Prostate gland (tissue), 2 donors: ENCODE measurements around the gene TBXA2R.
"Not testable (repeated sequence)": the region's sequence is repeated elsewhere in the genome, so short reads cannot be mapped to it uniquely, and the experiment has no call there.

Source experiments
- CTCF ChIP-seq, 4 experiments: fragments of 200-600 bp in 2 of 4; fragments of 450-650 bp in 2 of 4; sonication (generic) in 2 of 4; IDR thresholded peaks; 1 replicate in 3 of 4; 2 replicates in 1 of 4; pipeline ENCODE4 v1.5.1; 2016 to 2019; ENCODE audit warnings: antibody characterized with exemption in 4 of 4, mild to moderate bottlenecking in 2 of 4, moderate library complexity in 2 of 4
- POLR2A ChIP-seq: fragments of 450-650 bp; IDR thresholded peaks from one replicate; pipeline ENCODE4 v1.6.1; 2016; ENCODE audit warnings: antibody characterized with exemption, mild to moderate bottlenecking
- POLR2AphosphoS5 ChIP-seq: sonication (generic); formaldehyde crosslinking; IDR thresholded peaks from one replicate; pipeline ENCODE4 v1.6.1; 2017; ENCODE audit warnings: antibody characterized with exemption

GRCh38 chr19:3581792-3582191, 24.9 kb downstream of the TBXA2R start:
- not testable (repeated sequence) for TF ChIP-seq CTCF (IDR thresholded peaks at IDR 0.05); POLR2A; POLR2AphosphoS5
